ENCODE measurements around the gene PRR36. TPM values are rescaled to one million over a fixed set of nuclear protein-coding genes. Genes with fewer than 3 reads are reported as not detected.

PRR36 gene
- total and polyA plus RNA-seq, 11 donors, result 0.01 to 0.27 (median 0.08) TPM; not detected in 4

- 1 to 10% (median 1%) methylated on average over 2 to 71 of the region's 71 CpGs for WGBS, 4 donors
- TF ChIP-seq, protein P1, sequence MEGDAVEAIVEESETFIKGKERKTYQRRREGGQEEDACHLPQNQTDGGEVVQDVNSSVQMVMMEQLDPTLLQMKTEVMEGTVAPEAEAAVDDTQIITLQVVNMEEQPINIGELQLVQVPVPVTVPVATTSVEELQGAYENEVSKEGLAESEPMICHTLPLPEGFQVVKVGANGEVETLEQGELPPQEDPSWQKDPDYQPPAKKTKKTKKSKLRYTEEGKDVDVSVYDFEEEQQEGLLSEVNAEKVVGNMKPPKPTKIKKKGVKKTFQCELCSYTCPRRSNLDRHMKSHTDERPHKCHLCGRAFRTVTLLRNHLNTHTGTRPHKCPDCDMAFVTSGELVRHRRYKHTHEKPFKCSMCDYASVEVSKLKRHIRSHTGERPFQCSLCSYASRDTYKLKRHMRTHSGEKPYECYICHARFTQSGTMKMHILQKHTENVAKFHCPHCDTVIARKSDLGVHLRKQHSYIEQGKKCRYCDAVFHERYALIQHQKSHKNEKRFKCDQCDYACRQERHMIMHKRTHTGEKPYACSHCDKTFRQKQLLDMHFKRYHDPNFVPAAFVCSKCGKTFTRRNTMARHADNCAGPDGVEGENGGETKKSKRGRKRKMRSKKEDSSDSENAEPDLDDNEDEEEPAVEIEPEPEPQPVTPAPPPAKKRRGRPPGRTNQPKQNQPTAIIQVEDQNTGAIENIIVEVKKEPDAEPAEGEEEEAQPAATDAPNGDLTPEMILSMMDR (IDR thresholded peaks at IDR 0.05), result peak in 11 of 12 donors; percentile 22 to 64 (median 47)
- TF ChIP-seq POLR2A (IDR thresholded peaks at IDR 0.05), result peak in 1 of 2 donors; percentile 10
- H3K27me3 ChIP-seq, result peaks cover 16 to 51% (median 33%) of the 10 kb centered on the region in 9 donors
- ATAC-seq, result peak in 2 of 4 donors; percentile 3 to 4
- H3K9me3 ChIP-seq, result no peaks in the 10 kb centered on the region
- intact Hi-C loops (cut with DNase I), result loop anchor here in 1 of 10 donors (2.0 kb wide), 1 partner anchor 13 kb away; no protein-coding TSS in a partner anchor
- peak in 1 of 5 donors; percentile 63 for DNase-seq
- peaks cover 0 to 17% (median 12%) of the 10 kb centered on the region in 9 donors for H3K36me3 ChIP-seq
- peak overlapping the region; percentile 10 to 56 (median 38) for H3K4me3 ChIP-seq
- H3K27ac ChIP-seq, result peak overlapping the region in 10 of 12 donors; percentile 19 to 84 (median 60)
- peaks cover 5 to 64% (median 37%) of the 10 kb centered on the region in 12 donors for H3K4me1 ChIP-seq
Observed at GRCh38 chr19:7917267-7918061, 43.3 kb upstream of the PRR36 start.

GRCh38 chr19:7916955-7917266, 42.7 kb upstream of the PRR36 start:
- Histone ChIP-seq H3K36me3 (peaks cover under 1 to 17% (median 12%) of the 10 kb centered on the region in 9 donors), H3K4me3 (peak overlapping the region in 11 of 12 donors; percentile 10 to 56 (median 39)), H3K27ac (peak overlapping the region in 8 of 12 donors; percentile 24 to 84 (median 70)), H3K27me3 (peaks cover 16 to 51% (median 33%) of the 10 kb centered on the region in 9 donors), H3K9me3 (no peaks in the 10 kb centered on the region), H3K4me1 (peaks cover 5 to 61% (median 34%) of the 10 kb centered on the region in 12 donors)
- intact Hi-C loops (cut with DNase I), result no loop called here
- peak in 1 of 2 donors; percentile 0 for TF ChIP-seq POLR2A (IDR thresholded peaks at IDR 0.05)
- TF ChIP-seq, protein P1 (IDR thresholded peaks at IDR 0.05), result no peak
- 2 to 8% (median 6%) methylated on average over 6 to 12 of the region's 12 CpGs; no CpG with 5 or more reads in 1 of the 4 donors for WGBS, 4 donors
- ATAC-seq (no peak), DNase-seq (no peak)

GRCh38 chr19:7916103-7916954, 42.1 kb upstream of the PRR36 start:
- Histone ChIP-seq H3K27me3 (peaks cover 16 to 51% (median 33%) of the 10 kb centered on the region in 9 donors), H3K4me1 (peaks cover under 1 to 55% (median 28%) of the 10 kb centered on the region in 12 donors), H3K9me3 (no peaks in the 10 kb centered on the region), H3K4me3 (peak overlapping the region; percentile 7 to 56 (median 38)), H3K27ac (peak overlapping the region in 5 of 12 donors; percentile 24 to 80 (median 75)), H3K36me3 (peaks cover 6 to 20% (median 15%) of the 10 kb centered on the region in 9 donors)
- ATAC-seq, result no peak
- 0 to 2% (median 1%) methylated on average over 22 to 104 of the region's 104 CpGs for WGBS, 4 donors
- intact Hi-C loops (cut with DNase I), result no loop called here
- TF ChIP-seq POLR2A (IDR thresholded peaks at IDR 0.05), result peak in 1 of 2 donors; percentile 4
- TF ChIP-seq, protein P1 (IDR thresholded peaks at IDR 0.05), result no peak
- DNase-seq, result peak in 1 of 5 donors; percentile 63
